KMS-11 (cell line): ENCODE data around the gene CR1.
"Not testable (repeated sequence)": the region's sequence is repeated elsewhere in the genome, so short reads cannot be mapped to it uniquely, and the experiment has no call there.

Experiments
- H2AFZ ChIP-seq: fragments of 200-600 bp; sonication (generic); 2 replicates; pipeline ENCODE4 v1.6.1; 2016; ENCODE audit warnings: antibody characterized with exemption, mixed run types, low read depth
- H3K27ac ChIP-seq: fragments of 200-600 bp; sonication (generic); 2 replicates; pipeline ENCODE4 v1.6.1; 2016; ENCODE audit warnings: mild to moderate bottlenecking, mixed run types
- H3K27me3 ChIP-seq: fragments of 200-600 bp; sonication (generic); 2 replicates; pipeline ENCODE4 v1.6.1; 2017; ENCODE audit warnings: mild to moderate bottlenecking, low read depth, mixed run types, moderate library complexity; ENCODE audit not compliant: insufficient read depth
- H3K36me3 ChIP-seq: fragments of 200-600 bp; sonication (generic); 2 replicates; pipeline ENCODE4 v1.6.1; 2017; ENCODE audit warnings: mild to moderate bottlenecking, mixed run types; ENCODE audit not compliant: insufficient read depth
- H3K4me1 ChIP-seq: fragments of 200-600 bp; sonication (generic); 2 replicates; pipeline ENCODE4 v1.6.1; 2016; ENCODE audit warnings: mild to moderate bottlenecking, low read depth, mixed run types; ENCODE audit not compliant: poor library complexity, severe bottlenecking
- H3K4me2 ChIP-seq: fragments of 200-600 bp; sonication (generic); 2 replicates; pipeline ENCODE4 v1.7.0; 2016; ENCODE audit warnings: mild to moderate bottlenecking, mixed run types
- H3K4me3 ChIP-seq: fragments of 200-600 bp; sonication (generic); IDR thresholded peaks from 2 replicates; pipeline ENCODE4 v1.6.1; 2017; ENCODE audit warnings: low read depth, low read length, mixed read lengths; ENCODE audit not compliant: insufficient read depth
- H3K79me2 ChIP-seq: fragments of 200-600 bp; sonication (generic); 2 replicates; pipeline ENCODE4 v1.6.1; 2016; ENCODE audit warnings: low read depth, mixed run types; ENCODE audit not compliant: insufficient read depth
- H3K9ac ChIP-seq: fragments of 200-600 bp; sonication (generic); 2 replicates; pipeline ENCODE4 v1.6.1; 2016; ENCODE audit warnings: mild to moderate bottlenecking, mixed run types
- H4K20me1 ChIP-seq: fragments of 200-600 bp; sonication (generic); 2 replicates; pipeline ENCODE4 v1.6.1; 2016; ENCODE audit warnings: mild to moderate bottlenecking, mixed run types; ENCODE audit not compliant: insufficient read depth
- CTCF ChIP-seq: fragments of 200-600 bp; sonication (generic); conservative IDR thresholded peaks from 2 replicates; pipeline ENCODE4 v1.6.1; 2017; ENCODE audit warnings: low read depth, mild to moderate bottlenecking, antibody characterized with exemption, low read length, moderate library complexity, mixed read lengths

The CR1 gene

GRCh38 chr1:207628776-207629175, 132.8 kb downstream of the CR1 start:
- H3K4me2 ChIP-seq, result no peak overlapping the region
- H3K9ac ChIP-seq, result no peak overlapping the region
- no peak overlapping the region for H2AFZ ChIP-seq
- no peak overlapping the region for H3K27ac ChIP-seq
- H4K20me1 ChIP-seq, result no peaks in the 10 kb centered on the region
- no peaks in the 10 kb centered on the region for H3K79me2 ChIP-seq
- H3K4me1 ChIP-seq, result no peaks in the 10 kb centered on the region
- H3K27me3 ChIP-seq, result no peaks in the 10 kb centered on the region
- H3K36me3 ChIP-seq, result no peaks in the 10 kb centered on the region
- TF ChIP-seq CTCF, result no peak
- H3K4me3 ChIP-seq, result no peak overlapping the region

GRCh38 chr1:207631137-207631536, 135.2 kb downstream of the CR1 start:
- H3K9ac ChIP-seq, result no peak overlapping the region
- no peaks in the 10 kb centered on the region for H3K27me3 ChIP-seq
- no peak for TF ChIP-seq CTCF
- H3K4me2 ChIP-seq, result no peak overlapping the region
- H2AFZ ChIP-seq, result no peak overlapping the region
- H3K27ac ChIP-seq, result no peak overlapping the region
- no peaks in the 10 kb centered on the region for H3K4me1 ChIP-seq
- no peaks in the 10 kb centered on the region for H4K20me1 ChIP-seq
- no peaks in the 10 kb centered on the region for H3K79me2 ChIP-seq
- H3K4me3 ChIP-seq, result no peak overlapping the region
- no peaks in the 10 kb centered on the region for H3K36me3 ChIP-seq

- no peak for TF ChIP-seq CTCF
- Histone ChIP-seq H3K4me3 (no peak overlapping the region), H3K4me2 (no peak overlapping the region), H4K20me1 (no peaks in the 10 kb centered on the region), H3K79me2 (no peaks in the 10 kb centered on the region), H2AFZ (no peak overlapping the region), H3K27me3 (no peaks in the 10 kb centered on the region), H3K4me1 (no peaks in the 10 kb centered on the region), H3K36me3 (no peaks in the 10 kb centered on the region), H3K27ac (no peak overlapping the region), H3K9ac (no peak overlapping the region)
These were observed 137.3 kb downstream of the CR1 start for GRCh38 chr1:207633226-207633625.

- not testable (repeated sequence) for H3K4me1 ChIP-seq, H4K20me1 ChIP-seq, H3K79me2 ChIP-seq, H2AFZ ChIP-seq, H3K27me3 ChIP-seq, H3K36me3 ChIP-seq, H3K4me3 ChIP-seq, H3K27ac ChIP-seq, H3K9ac ChIP-seq, H3K4me2 ChIP-seq
These were observed 137.8 kb downstream of the CR1 start for GRCh38 chr1:207633699-207634289.

GRCh38 chr1:207634293-207634692, 138.3 kb downstream of the CR1 start:
- not testable (repeated sequence) for H3K4me1 ChIP-seq, H3K4me2 ChIP-seq, H3K9ac ChIP-seq, H3K27ac ChIP-seq, H4K20me1 ChIP-seq, H3K36me3 ChIP-seq, H3K4me3 ChIP-seq, H2AFZ ChIP-seq, H3K79me2 ChIP-seq, H3K27me3 ChIP-seq

- H3K4me2 ChIP-seq, H3K27ac ChIP-seq, H3K4me3 ChIP-seq, H4K20me1 ChIP-seq, H3K36me3 ChIP-seq, H3K79me2 ChIP-seq, H2AFZ ChIP-seq, H3K27me3 ChIP-seq, H3K9ac ChIP-seq, H3K4me1 ChIP-seq: not testable (repeated sequence)
These were observed 139.7 kb downstream of the CR1 start for GRCh38 chr1:207635569-207636186.

GRCh38 chr1:207638487-207639145, 142.7 kb downstream of the CR1 start:
- not testable (repeated sequence) for H3K9ac ChIP-seq, H4K20me1 ChIP-seq, H3K27ac ChIP-seq, H3K4me3 ChIP-seq, H3K4me1 ChIP-seq, H3K79me2 ChIP-seq, H2AFZ ChIP-seq, H3K36me3 ChIP-seq, H3K27me3 ChIP-seq, H3K4me2 ChIP-seq

GRCh38 chr1:207639362-207639761, 143.4 kb downstream of the CR1 start:
- H3K4me1 ChIP-seq, H3K36me3 ChIP-seq, H4K20me1 ChIP-seq, H3K27ac ChIP-seq, H3K4me3 ChIP-seq, H3K79me2 ChIP-seq, H2AFZ ChIP-seq, H3K9ac ChIP-seq, H3K27me3 ChIP-seq, H3K4me2 ChIP-seq: not testable (repeated sequence)
